Thymus (tissue), 11 donors: ENCODE data around the gene MAMSTR. TPM values are rescaled to one million over a fixed set of nuclear protein-coding genes. Genes with fewer than 3 reads are reported as not detected.
"Not testable (repeated sequence)": the region's sequence is repeated elsewhere in the genome, so short reads cannot be mapped to it uniquely, and the experiment has no call there.

ENCODE experiments used
- DNase-seq, 9 donors: peaks; one replicate each; pipeline ENCODE4 v3.0.0-alpha.2; 2013; ENCODE audit warnings: low spot score in 9 of 9, low read depth in 6 of 9, missing footprints in 1 of 9
- H3K27ac ChIP-seq, 2 donors: one replicate each; pipeline ENCODE4 v1.5.1; 2013; ENCODE audit warnings: control low read depth in 1 of 2, low read depth in 1 of 2, low read length in 1 of 2, mild to moderate bottlenecking in 1 of 2, moderate library complexity in 1 of 2
- H3K27me3 ChIP-seq, 2 donors: one replicate each; pipeline ENCODE4 v1.5.1; 2013; ENCODE audit warnings: low read length in 1 of 2; ENCODE audit not compliant: control insufficient read depth in 2 of 2, insufficient read depth in 1 of 2
- H3K36me3 ChIP-seq, 2 donors: one replicate each; pipeline ENCODE4 v1.5.1; 2013; ENCODE audit warnings: low read length in 1 of 2, mild to moderate bottlenecking in 1 of 2, moderate library complexity in 1 of 2; ENCODE audit not compliant: control insufficient read depth in 2 of 2, insufficient read depth in 2 of 2
- H3K4me1 ChIP-seq, 2 donors: one replicate each; pipeline ENCODE4 v1.5.1; 2013; ENCODE audit warnings: low read length in 2 of 2; ENCODE audit not compliant: control insufficient read depth in 2 of 2, insufficient read depth in 2 of 2
- H3K4me3 ChIP-seq, 2 donors: one replicate each; pipeline ENCODE4 v1.5.1; 2013; ENCODE audit warnings: low read length in 2 of 2, control low read depth in 1 of 2, mild to moderate bottlenecking in 1 of 2
- H3K9me3 ChIP-seq, 2 donors: one replicate each; pipeline ENCODE4 v1.5.1; 2013; ENCODE audit warnings: low read length in 1 of 2, mild to moderate bottlenecking in 1 of 2; ENCODE audit not compliant: control insufficient read depth in 2 of 2, insufficient read depth in 1 of 2
- WGBS: extraction: QIAGEN DNeasy Blood & Tissue Kit; methylation state at CpG from one replicate; pipeline ENCODE4 v1.1.7; 2013; 5-methylcytosine and 5-hydroxymethylcytosine counted together
- polyA plus RNA-seq: library from polyadenylated mRNA; stranded (reverse); fragments of 200-250 nt; gene quantifications from one replicate; pipeline ENCODE4 v1.2.3, GENCODE V29; 2013
- total RNA-seq: library from RNA; stranded (reverse); fragments of 120-200 nt; gene quantifications from one replicate; pipeline ENCODE4 v1.2.4, GENCODE V29; 2013
- donor health status: healthy.

The MAMSTR gene
- total and polyA plus RNA-seq, 2 donors = 0.38 to 1.2 TPM

DNA sequence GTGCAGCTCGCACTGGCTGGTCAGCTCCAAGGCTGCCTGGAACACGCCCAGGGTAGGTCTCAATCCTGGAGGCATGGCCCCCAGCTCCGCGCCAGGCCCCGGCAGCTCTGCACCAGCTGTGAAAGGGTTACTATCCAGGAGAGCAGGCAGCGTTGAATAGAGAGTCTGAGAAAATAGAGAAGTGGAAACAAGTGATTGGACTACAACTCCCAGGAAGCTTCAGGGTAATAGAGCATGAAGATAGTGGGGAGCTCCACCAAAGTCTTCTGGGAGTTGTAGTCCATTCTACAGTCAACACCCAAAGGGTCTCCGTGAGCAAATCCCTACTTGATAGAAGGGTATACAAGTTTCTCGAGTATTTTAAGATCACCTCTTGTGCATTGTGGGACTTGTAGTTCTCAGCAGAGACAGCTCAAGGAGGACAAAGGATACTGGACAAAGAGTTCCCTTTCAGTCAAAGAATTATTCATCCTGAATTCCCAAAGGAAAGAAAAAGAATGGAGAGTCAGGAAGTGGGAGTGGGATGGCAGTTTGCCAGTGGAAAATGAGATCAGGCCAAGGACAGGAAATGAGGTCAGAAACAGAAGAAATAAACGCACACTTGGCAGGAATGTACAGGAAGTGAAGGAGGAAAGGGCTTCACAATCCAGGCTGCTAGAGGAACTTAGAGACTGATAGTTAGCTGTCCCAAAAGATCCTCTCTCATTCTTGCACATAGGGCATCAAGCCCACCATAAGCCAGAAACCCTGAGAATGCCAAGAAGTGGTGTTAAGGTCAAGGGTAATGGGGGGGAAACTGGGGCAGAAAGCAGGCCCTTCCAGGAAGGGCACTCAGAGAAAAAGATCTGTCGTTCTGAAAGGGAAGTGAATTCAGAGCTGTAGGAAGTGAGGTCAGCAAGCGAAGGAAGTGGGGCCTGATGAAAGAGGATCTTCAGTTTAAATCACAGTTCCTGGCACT lies 5.5 kb upstream of the MAMSTR start:
- Histone ChIP-seq H3K36me3 (peaks cover 0 to 2% of the 10 kb centered on the region in 2 donors), H3K27ac (peak overlapping the region; percentile 59 to 68), H3K27me3 (no peaks in the 10 kb centered on the region), H3K9me3 (peaks cover 0 to 28% of the 10 kb centered on the region in 2 donors), H3K4me1 (peaks cover 7 to 25% of the 10 kb centered on the region in 2 donors), H3K4me3 (no peak overlapping the region)
- 49% methylated on average over 11 of the region's 11 CpGs for WGBS
- peak in 7 of 9 donors; percentile 49 to 83 (median 64) for DNase-seq

DNA sequence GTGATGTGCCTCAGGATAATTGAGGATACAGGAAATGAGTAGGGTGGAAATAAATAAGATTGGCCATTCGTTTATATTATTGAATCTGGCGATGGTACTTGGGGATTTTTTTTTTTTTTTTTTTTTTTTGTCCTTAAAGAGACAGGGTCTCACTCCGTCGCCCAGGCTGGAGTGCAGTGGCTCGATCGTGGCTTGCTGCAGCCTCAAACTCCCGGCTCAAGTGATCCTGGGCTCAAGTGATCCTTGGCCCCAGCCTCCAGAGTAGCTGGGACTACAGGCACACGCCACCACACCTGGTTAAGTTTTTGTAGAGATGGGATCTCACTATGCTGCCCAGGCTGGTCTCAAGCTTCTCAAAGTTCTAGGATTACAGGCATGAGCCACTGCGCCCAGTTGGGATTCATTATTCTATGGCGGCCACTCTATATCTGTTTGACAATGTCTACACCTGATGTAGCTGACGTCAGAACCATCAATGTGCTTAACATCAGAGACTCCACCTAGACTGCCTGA lies 2.7 kb upstream of the MAMSTR start:
- no peak overlapping the region for H3K4me3 ChIP-seq
- peaks cover 0 to 2% of the 10 kb centered on the region in 2 donors for H3K36me3 ChIP-seq
- no peak for DNase-seq
- H3K27me3 ChIP-seq = no peaks in the 10 kb centered on the region
- H3K4me1 ChIP-seq = peaks cover 7 to 32% of the 10 kb centered on the region in 2 donors
- H3K9me3 ChIP-seq = peaks cover 0 to 20% of the 10 kb centered on the region in 2 donors
- WGBS = 95% methylated on average over 11 of the region's 11 CpGs
- H3K27ac ChIP-seq = no peak overlapping the region

DNA sequence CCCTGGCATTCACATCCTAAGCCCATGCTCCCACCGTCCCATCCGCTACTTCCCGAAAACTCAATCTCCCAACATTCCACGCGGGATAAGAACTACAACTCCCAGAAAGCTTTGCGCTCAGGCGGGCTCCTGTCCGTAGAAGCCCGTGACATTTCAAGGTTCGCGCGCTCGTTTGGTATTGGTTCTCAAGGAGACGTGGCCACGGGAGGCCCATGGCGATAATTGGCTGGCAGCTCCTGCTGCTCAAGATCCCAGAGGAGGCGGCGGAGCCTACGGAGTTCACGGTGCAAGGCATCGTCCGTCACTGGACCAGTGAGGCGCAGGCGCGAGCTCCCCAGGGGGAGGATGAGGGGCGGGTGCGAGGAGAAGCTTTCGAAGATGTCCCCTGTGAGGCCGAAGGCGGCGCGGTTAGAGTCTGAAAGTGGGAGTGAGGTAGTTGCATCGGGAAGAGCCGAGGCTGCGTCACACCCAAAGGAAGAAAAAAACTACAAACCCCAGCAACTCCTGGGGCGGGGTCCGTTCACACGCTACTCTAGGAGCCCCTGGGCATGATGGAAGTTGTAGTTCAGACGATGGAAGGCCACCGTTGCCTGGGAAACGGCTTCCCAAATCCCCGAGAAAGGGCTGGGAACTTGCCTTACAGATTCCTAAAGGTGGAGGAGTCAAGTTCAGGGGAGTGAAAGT lies 1.2 kb upstream of the MAMSTR start:
- DNase-seq = peak; percentile 89 to 98 (median 94)
- H3K36me3 ChIP-seq = no peaks in the 10 kb centered on the region
- H3K4me1 ChIP-seq = peaks cover 7 to 33% of the 10 kb centered on the region in 2 donors
- peak overlapping the region; percentile 80 to 82 for H3K27ac ChIP-seq
- 18% methylated on average over 42 of the region's 42 CpGs for WGBS
- peaks cover 0 to 9% of the 10 kb centered on the region in 2 donors for H3K9me3 ChIP-seq
- H3K4me3 ChIP-seq = peak overlapping the region; percentile 66 to 67
- no peaks in the 10 kb centered on the region for H3K27me3 ChIP-seq

DNA sequence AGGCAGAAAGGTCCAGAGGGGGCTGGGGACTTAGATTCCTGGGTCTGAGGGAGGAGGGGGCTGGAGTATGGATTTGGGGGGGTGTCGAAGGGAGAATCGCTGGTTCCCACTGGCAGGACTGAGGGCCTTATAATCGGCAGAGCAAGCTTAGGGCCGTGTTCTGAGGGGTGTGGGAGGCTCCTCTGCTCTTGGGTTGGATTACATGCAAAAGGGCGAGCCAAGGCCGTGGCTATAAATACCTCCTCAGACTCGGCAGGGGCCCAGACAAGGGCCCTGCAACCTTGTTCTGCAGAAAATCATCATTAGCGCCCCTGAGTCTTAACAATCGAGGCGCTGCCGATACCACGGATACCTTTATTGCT lies 707 bp upstream of the MAMSTR start:
- H3K4me1 ChIP-seq = peaks cover 7 to 33% of the 10 kb centered on the region in 2 donors

DNA sequence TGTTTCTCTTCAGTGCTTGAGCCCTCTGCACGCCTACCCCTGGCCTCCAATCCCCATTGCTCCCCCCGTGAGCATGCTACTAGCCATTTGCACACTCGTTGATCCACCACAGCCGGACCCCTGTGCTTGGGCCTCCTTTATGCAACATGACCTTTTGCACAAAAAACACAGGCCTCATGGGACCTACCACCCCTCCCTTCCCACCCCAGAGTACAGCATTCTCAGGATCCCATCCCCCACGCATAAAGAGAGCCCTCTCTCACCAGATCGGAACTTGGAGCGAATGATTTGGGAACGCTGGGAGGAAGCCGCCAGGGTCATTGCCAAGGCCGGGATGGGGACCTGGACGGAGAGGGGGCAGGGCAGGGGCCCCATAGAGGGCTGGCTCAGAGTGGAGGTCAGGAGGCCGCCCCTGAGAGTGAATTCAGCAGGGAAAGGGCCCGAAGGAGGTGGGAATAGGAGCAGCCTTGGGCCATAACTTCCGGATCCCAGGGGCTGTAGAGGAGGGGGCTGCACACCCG lies 754 bp downstream of the MAMSTR start:
- WGBS = 93% methylated on average over 15 of the region's 15 CpGs
- H3K9me3 ChIP-seq = no peaks in the 10 kb centered on the region
- no peak overlapping the region for H3K27ac ChIP-seq
- peaks cover 11 to 35% of the 10 kb centered on the region in 2 donors for H3K4me1 ChIP-seq
- no peak overlapping the region for H3K4me3 ChIP-seq
- H3K36me3 ChIP-seq = no peaks in the 10 kb centered on the region
- no peak for DNase-seq
- H3K27me3 ChIP-seq = no peaks in the 10 kb centered on the region

More for the DNA sequence above, 707 bp upstream of the MAMSTR start:
- Histone ChIP-seq H3K4me3 (peak overlapping the region in 1 of 2 donors; percentile 66), H3K27ac (no peak overlapping the region), H3K27me3 (no peaks in the 10 kb centered on the region), H3K9me3 (peaks cover 0 to 6% of the 10 kb centered on the region in 2 donors), H3K36me3 (no peaks in the 10 kb centered on the region)
- no peak for DNase-seq
- WGBS = 61% methylated on average over 12 of the region's 12 CpGs

DNA sequence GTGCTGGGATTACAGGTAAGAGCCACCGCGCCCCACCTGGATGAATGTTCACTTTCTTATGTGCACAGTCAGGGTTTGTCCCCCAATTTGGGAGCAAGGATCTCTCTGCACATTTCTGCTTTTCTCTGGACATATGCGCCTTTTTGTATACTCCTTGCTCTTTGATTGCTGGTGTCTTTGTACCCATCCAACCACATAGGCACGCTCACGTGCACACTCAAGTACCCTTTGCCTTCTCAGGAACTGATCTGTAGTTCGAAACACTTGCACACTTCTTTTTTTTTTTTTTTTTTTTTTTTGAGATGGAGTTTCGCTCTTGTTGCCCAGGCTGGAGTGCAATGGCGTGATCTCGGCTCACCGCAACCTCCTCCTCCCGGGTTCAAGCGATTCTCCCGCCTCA lies 1.4 kb downstream of the MAMSTR start:
- H3K9me3 ChIP-seq, H3K27me3 ChIP-seq, H3K36me3 ChIP-seq, H3K4me3 ChIP-seq, H3K27ac ChIP-seq, DNase-seq: not testable (repeated sequence)
- peaks cover 13 to 40% of the 10 kb centered on the region in 2 donors for H3K4me1 ChIP-seq
- 96% methylated on average over 13 of the region's 13 CpGs for WGBS

DNA sequence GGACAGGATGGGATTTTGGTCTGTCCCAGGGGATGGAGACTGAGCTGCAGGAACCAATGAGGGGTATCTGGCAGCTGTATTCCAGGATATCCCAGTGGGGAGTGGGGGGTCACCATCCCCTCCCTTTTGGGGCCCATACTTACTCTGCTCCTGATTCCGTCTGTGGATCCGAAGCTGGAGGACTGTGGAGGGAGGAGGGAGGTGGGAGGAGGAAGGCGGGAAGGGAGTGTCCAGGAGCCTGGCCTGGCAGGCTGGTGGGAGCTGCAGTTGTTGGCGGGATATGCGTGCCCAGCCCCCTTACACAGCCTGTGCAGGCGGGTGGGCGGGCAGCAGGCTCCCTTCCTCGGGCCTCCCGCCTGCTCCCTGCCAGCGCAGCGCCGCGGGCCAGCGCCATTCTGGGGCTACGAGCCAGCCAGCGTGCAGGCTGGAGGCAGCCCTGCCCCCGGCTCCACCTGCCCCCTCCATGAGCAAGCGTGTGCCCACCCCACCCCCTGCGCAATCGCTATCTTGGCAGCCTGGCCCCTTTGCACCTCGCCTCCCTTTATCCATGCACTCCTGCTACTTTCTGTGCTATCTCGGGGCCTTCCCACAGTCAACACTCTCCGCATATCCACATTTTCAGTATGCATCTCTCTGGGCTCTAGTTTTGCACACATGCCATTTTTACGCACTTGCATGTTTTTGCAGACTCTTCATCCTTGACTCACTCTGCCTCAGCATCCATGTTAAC lies 2.8 kb downstream of the MAMSTR start:
- DNase-seq = no peak
- peaks cover 18 to 45% of the 10 kb centered on the region in 2 donors for H3K4me1 ChIP-seq

DNA sequence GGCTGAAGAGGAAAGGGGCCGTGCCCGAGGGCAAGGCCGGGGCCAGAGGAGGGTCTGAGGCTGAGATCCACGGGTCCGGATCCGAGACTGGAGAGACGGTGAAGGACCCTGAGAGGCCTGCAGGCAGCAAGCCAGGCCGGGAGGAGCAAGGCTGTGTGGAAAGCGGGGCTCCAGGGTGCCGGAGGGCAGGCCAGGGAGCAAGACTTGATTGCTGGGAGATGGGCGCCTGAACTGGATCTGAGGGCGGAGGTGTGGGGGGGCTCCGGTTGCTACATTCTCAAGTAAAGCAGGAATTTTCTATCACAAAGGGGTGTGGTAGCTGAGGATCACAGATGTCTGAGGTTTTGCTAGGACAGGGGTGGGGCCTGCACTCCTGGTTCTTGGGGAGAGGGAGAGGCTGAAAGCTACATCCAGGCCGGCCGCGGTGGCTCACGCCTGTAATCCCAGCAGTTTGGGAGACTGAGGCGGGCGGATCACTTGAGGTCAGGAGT lies 3.8 kb downstream of the MAMSTR start:
- no peak for DNase-seq
- no peak overlapping the region for H3K27ac ChIP-seq
- no peaks in the 10 kb centered on the region for H3K36me3 ChIP-seq
- peaks cover 15 to 40% of the 10 kb centered on the region in 2 donors for H3K4me1 ChIP-seq
- no peaks in the 10 kb centered on the region for H3K9me3 ChIP-seq
- H3K27me3 ChIP-seq = peaks cover 0 to 7% of the 10 kb centered on the region in 2 donors
- WGBS = 95% methylated on average over 19 of the region's 19 CpGs
- no peak overlapping the region for H3K4me3 ChIP-seq

More for the DNA sequence above, 2.8 kb downstream of the MAMSTR start:
- Histone ChIP-seq H3K4me3 (no peak overlapping the region), H3K9me3 (no peaks in the 10 kb centered on the region), H3K27ac (no peak overlapping the region), H3K36me3 (no peaks in the 10 kb centered on the region), H3K27me3 (peaks cover 0 to 7% of the 10 kb centered on the region in 2 donors)
- WGBS = 74% methylated on average over 24 of the region's 24 CpGs
